HepG2 (cell line): ENCODE measurements around the gene TTC17. TPM values are rescaled to one million over a fixed set of nuclear protein-coding genes. Genes with fewer than 3 reads are reported as not detected.

Experiments
- ATAC-seq: fragments of 200-7000 bp; cut with Tn5 transposase; 3 replicates; pipeline ENCODE4 v1.9.1; 2020; ENCODE audit warnings: mild to moderate bottlenecking, moderate library complexity
- BruUV-seq: library from RNA; stranded (reverse); fragments of 400-500 nt; replicated peaks from 2 replicates; lab custom pipeline; 2021; lab: Mats Ljungman, UMichigan
- CTCF ChIA-PET: fragments of 300-600 bp; formaldehyde crosslinking; extraction: SDS; loops from one replicate; lab custom pipeline; 2021; ENCODE audit warnings: low total read pairs, inconsistent platforms, low intra/inter-chr PET ratio; lab: Yijun Ruan, JAX
- POLR2A ChIA-PET: fragments of 350-600 bp; sonication (Branson Sonifier 250); formaldehyde crosslinking; loops from one replicate; lab custom pipeline; 2020; ENCODE audit warnings: antibody characterized with exemption, inconsistent platforms; lab: Yijun Ruan, JAX
- DNase-seq: peaks from one replicate; pipeline ENCODE4 v3.0.0-alpha.2; 2015; ENCODE audit warnings: low spot score
- FAIRE-seq: peaks from 3 replicates; lab custom pipeline; 2011; peaks lifted over from hg19 to GRCh38; lab: Jason Lieb, UNC
- H2AFZ ChIP-seq: one replicate; pipeline ENCODE4 v1.6.1; 2011; ENCODE audit warnings: low read length, inconsistent platforms
- H3K27ac ChIP-seq: fragments of 300-600 bp; 3 replicates; pipeline ENCODE4 v1.8.0; 2011; ENCODE audit warnings: mixed run types, mild to moderate bottlenecking, mixed read lengths, low read length, inconsistent platforms; ENCODE audit not compliant: insufficient read depth; ENCODE audit errors: extremely low read length
- H3K27me3 ChIP-seq, 2 experiments: fragments of 200-600 bp in 1 of 2; 2 replicates in 1 of 2; 3 replicates in 1 of 2; pipeline versions ENCODE4 v1.6.0 to v1.8.0; 2011; ENCODE audit warnings: low read length in 2 of 2, mild to moderate bottlenecking in 2 of 2, moderate library complexity in 2 of 2, inconsistent platforms in 1 of 2; ENCODE audit not compliant: insufficient read depth in 2 of 2, control insufficient read depth in 1 of 2
- H3K36me3 ChIP-seq, 2 experiments: fragments of 200-600 bp in 1 of 2; replicated peaks in 1 of 2; 2 replicates in 1 of 2; 3 replicates in 1 of 2; pipeline versions ENCODE4 v1.5.1 to v1.8.0; 2011; ENCODE audit warnings: low read length in 2 of 2, inconsistent platforms in 1 of 2; ENCODE audit not compliant: insufficient read depth in 2 of 2, control insufficient read depth in 1 of 2
- H3K4me1 ChIP-seq: 2 replicates; pipeline ENCODE4 v1.5.1; 2012; ENCODE audit warnings: low read length, inconsistent platforms; ENCODE audit not compliant: insufficient read depth
- H3K4me2 ChIP-seq: 2 replicates; pipeline ENCODE4 v1.6.0; 2011; ENCODE audit warnings: low read depth, low read length, inconsistent platforms
- H3K4me3 ChIP-seq, 3 experiments: fragments of 200-600 bp in 1 of 3; sonication (generic), shearing (Covaris generic) in 1 of 3; replicated peaks in 1 of 3; 2 replicates each; pipeline ENCODE4 v1.5.1; 2011 to 2016; ENCODE audit warnings: low read length in 3 of 3, inconsistent platforms in 2 of 3, low read depth in 2 of 3, mild to moderate bottlenecking in 2 of 3, control low read depth in 1 of 3, mixed read lengths in 1 of 3; ENCODE audit not compliant: insufficient read depth in 1 of 3
- H3K79me2 ChIP-seq: one replicate; pipeline ENCODE4 v1.6.1; 2011; ENCODE audit warnings: low read length, inconsistent platforms; ENCODE audit not compliant: insufficient read depth
- H3K9ac ChIP-seq: 2 replicates; pipeline ENCODE4 v1.6.0; 2011; ENCODE audit warnings: mild to moderate bottlenecking, low read depth, low read length, inconsistent platforms; ENCODE audit not compliant: insufficient read depth
- H3K9me3 ChIP-seq: 2 replicates; pipeline ENCODE4 v1.5.1; 2012; ENCODE audit warnings: mild to moderate bottlenecking, low read length
- H4K20me1 ChIP-seq: 2 replicates; pipeline ENCODE4 v1.6.0; 2011; ENCODE audit warnings: inconsistent platforms, mild to moderate bottlenecking, low read length, moderate library complexity; ENCODE audit not compliant: insufficient read depth
- BHLHE40 ChIP-seq: IDR thresholded peaks from 2 replicates; pipeline ENCODE4 v1.6.1; 2011; ENCODE audit warnings: low read length, improper control_type of control experiment
- ZFP37 ChIP-seq: sonication (generic); formaldehyde crosslinking; IDR thresholded peaks from 2 replicates; pipeline ENCODE4 v1.4.0; 2020; ENCODE audit warnings: missing genetic modification reagents, borderline replicate concordance
- WGBS: methylation state at CpG from one replicate; pipeline ENCODE4 v1.1.6; 2017; ENCODE audit warnings: low lambda C conversion rate; 5-methylcytosine and 5-hydroxymethylcytosine counted together
- in situ Hi-C: cut with HindIII; loops from 2 replicates; pipeline ENCODE4 v1.10.0; 2017; ENCODE audit warnings: low pct_unique_long_range_greater_than_20kb; ENCODE audit not compliant: extremely low pct_ligation_motif_present
- intact Hi-C: fragments of 100-400 bp; cut with micrococcal nuclease; formaldehyde crosslinking; loops from one replicate; pipeline ENCODE4 v1.10.0; 2022; ENCODE audit not compliant: unreplicated experiment
- polyA plus RNA-seq, 8 experiments: library from polyadenylated mRNA; depleted of rRNA in 3 of 8; stranded (reverse) in 7 of 8; unstranded in 1 of 8; fragments of >200 nt; fragmentation: Illumina TruSeq in 4 of 8; extraction: Trizol in 4 of 8; gene quantifications; 2 replicates each; pipeline versions ENCODE4 v1.2.1 to v1.2.3, GENCODE V29; 2011 to 2016; ENCODE audit warnings: low read depth in 4 of 8, missing spikeins in 1 of 8, mixed read lengths in 1 of 8; ENCODE audit not compliant: insufficient read depth in 1 of 8
- total RNA-seq, 5 experiments: library from RNA; depleted of rRNA; stranded (reverse); fragments of >200 nt; fragmentation: Illumina TruSeq; extraction: Trizol; gene quantifications; 2 replicates each; pipeline ENCODE4 v1.2.3, GENCODE V29; 2016; ENCODE audit warnings: low read depth in 1 of 5
- TF ChIP-seq, protein P1 (sequence below): sonication (generic); formaldehyde crosslinking; IDR thresholded peaks from 2 replicates; pipeline ENCODE4 v1.5.1; 2020; ENCODE audit warnings: mild to moderate bottlenecking, missing genetic modification reagents, moderate library complexity

The TTC17 gene
- total and polyA plus RNA-seq, 2 of the 13 experiments (the other 11 are each of a cell fraction or from before 2014, with no cell fraction given), result 55.9 to 99.7 TPM

- no peak for DNase-seq
- no peak for ATAC-seq
- H4K20me1 ChIP-seq, result no peaks in the 10 kb centered on the region
- no peak for FAIRE-seq
- H3K36me3 ChIP-seq, result peaks cover 22 to 72% of the 10 kb centered on the region in 2 experiments
- H3K4me2 ChIP-seq, result no peak overlapping the region
- H3K79me2 ChIP-seq, result no peaks in the 10 kb centered on the region
- no peak for TF ChIP-seq BHLHE40
- POLR2A ChIA-PET, result no interaction called here
- in situ Hi-C loops, result no loop called here
- no peak overlapping the region for H3K4me3 ChIP-seq
- H3K9me3 ChIP-seq, result no peaks in the 10 kb centered on the region
- H3K4me1 ChIP-seq, result no peaks in the 10 kb centered on the region
- BruUV-seq, result no TSS peak
- intact Hi-C loops, result no loop called here
- no peak overlapping the region for H3K27ac ChIP-seq
- H2AFZ ChIP-seq, result no peak overlapping the region
- CTCF ChIA-PET, result no interaction called here
- WGBS, result 100% methylated on average over 3 of the region's 3 CpGs
- H3K27me3 ChIP-seq, result no peaks in the 10 kb centered on the region
- H3K9ac ChIP-seq, result no peak overlapping the region
These were observed 37.9 kb downstream of the TTC17 start for GRCh38 chr11:43396617-43397016.

GRCh38 chr11:43397251-43397650 lies 38.5 kb downstream of the TTC17 start:
- no peak for DNase-seq
- Histone ChIP-seq H3K4me3 (no peak overlapping the region), H3K9me3 (no peaks in the 10 kb centered on the region), H3K4me2 (no peak overlapping the region), H3K4me1 (no peaks in the 10 kb centered on the region), H3K79me2 (no peaks in the 10 kb centered on the region), H3K27ac (no peak overlapping the region), H3K36me3 (peaks cover 20 to 72% of the 10 kb centered on the region in 2 experiments), H2AFZ (no peak overlapping the region), H3K27me3 (no peaks in the 10 kb centered on the region), H3K9ac (no peak overlapping the region), H4K20me1 (no peaks in the 10 kb centered on the region)
- CTCF ChIA-PET, result no interaction called here
- ATAC-seq, result no peak
- POLR2A ChIA-PET, result no interaction called here
- no TSS peak for BruUV-seq
- TF ChIP-seq, protein P1, sequence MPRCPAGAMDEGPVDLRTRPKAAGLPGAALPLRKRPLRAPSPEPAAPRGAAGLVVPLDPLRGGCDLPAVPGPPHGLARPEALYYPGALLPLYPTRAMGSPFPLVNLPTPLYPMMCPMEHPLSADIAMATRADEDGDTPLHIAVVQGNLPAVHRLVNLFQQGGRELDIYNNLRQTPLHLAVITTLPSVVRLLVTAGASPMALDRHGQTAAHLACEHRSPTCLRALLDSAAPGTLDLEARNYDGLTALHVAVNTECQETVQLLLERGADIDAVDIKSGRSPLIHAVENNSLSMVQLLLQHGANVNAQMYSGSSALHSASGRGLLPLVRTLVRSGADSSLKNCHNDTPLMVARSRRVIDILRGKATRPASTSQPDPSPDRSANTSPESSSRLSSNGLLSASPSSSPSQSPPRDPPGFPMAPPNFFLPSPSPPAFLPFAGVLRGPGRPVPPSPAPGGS (CRISPR knock-in tag), result no peak
- TF ChIP-seq ZFP37 (CRISPR knock-in tag), result no peak
- no peak for FAIRE-seq
- intact Hi-C loops, result no loop called here
- 97% methylated on average over 3 of the region's 3 CpGs for WGBS
- in situ Hi-C loops, result no loop called here
